ENCODE measurements around the gene IQCK.

Gene IQCK

GRCh38 chr16:19690196-19690595 is 27.9 kb upstream of the IQCK start:
- no peak overlapping the region for H3K4me3 ChIP-seq (replicated peaks; ENCODE audit: low read depth, low read length)
- DNase-seq (ENCODE audit: extremely low read depth, low read depth): no peak
- TF ChIP-seq CTCF (IDR thresholded peaks at IDR 0.05; ENCODE audit: low read depth, low read length, missing control alignments): no peak

GRCh38 chr16:19691161-19691711 is 26.8 kb upstream of the IQCK start:
- no peak for DNase-seq (ENCODE audit: extremely low read depth, low read depth)
- TF ChIP-seq CTCF (IDR thresholded peaks at IDR 0.05; ENCODE audit: low read depth, low read length, missing control alignments): no peak
- no peak overlapping the region for H3K4me3 ChIP-seq (replicated peaks; ENCODE audit: low read depth, low read length)

- H3K4me3 ChIP-seq (replicated peaks; ENCODE audit: low read depth, low read length): no peak overlapping the region
- TF ChIP-seq CTCF (IDR thresholded peaks at IDR 0.05; ENCODE audit: low read depth, low read length, missing control alignments): no peak
- no peak for DNase-seq (ENCODE audit: extremely low read depth, low read depth)
These were observed 23.1 kb upstream of the IQCK start for GRCh38 chr16:19694989-19695388.

GRCh38 chr16:19696328-19696727 is 21.7 kb upstream of the IQCK start:
- no peak for TF ChIP-seq CTCF (IDR thresholded peaks at IDR 0.05; ENCODE audit: low read depth, low read length, missing control alignments)
- H3K4me3 ChIP-seq (replicated peaks; ENCODE audit: low read depth, low read length): no peak overlapping the region

GRCh38 chr16:19696961-19697360 is 21.1 kb upstream of the IQCK start:
- DNase-seq (ENCODE audit: extremely low read depth, low read depth): no peak
- H3K4me3 ChIP-seq (replicated peaks; ENCODE audit: low read depth, low read length): no peak overlapping the region
- TF ChIP-seq CTCF (IDR thresholded peaks at IDR 0.05; ENCODE audit: low read depth, low read length, missing control alignments): no peak

More at GRCh38 chr16:19696328-19696727, 21.7 kb upstream of the IQCK start:
- peak; percentile 73 for DNase-seq (ENCODE audit: extremely low read depth, low read depth)

- no peak for DNase-seq (ENCODE audit: extremely low read depth, low read depth)
These were observed 20.2 kb upstream of the IQCK start for GRCh38 chr16:19697756-19698318.

More at GRCh38 chr16:19697756-19698318, 20.2 kb upstream of the IQCK start:
- H3K4me3 ChIP-seq (replicated peaks; ENCODE audit: low read depth, low read length): no peak overlapping the region
- TF ChIP-seq CTCF (IDR thresholded peaks at IDR 0.05; ENCODE audit: low read depth, low read length, missing control alignments): no peak

Measured in HFF-Myc (cell line).